22Rv1 (cell line): ENCODE measurements around the gene ZBTB7C.

Experiments used
- H3K27ac ChIP-seq: fragments of 450-650 bp; 2 replicates; pipeline ENCODE4 v1.5.1; 2017
- ZFX ChIP-seq: fragments of 450-650 bp; IDR thresholded peaks from 2 replicates; pipeline ENCODE4 v1.6.1; 2017; ENCODE audit warnings: antibody characterized with exemption, borderline replicate concordance
- TF ChIP-seq, protein P1 (sequence below): fragments of 450-650 bp; IDR thresholded peaks from 2 replicates; pipeline ENCODE4 v1.5.1; 2017; ENCODE audit warnings: mild to moderate bottlenecking

The ZBTB7C gene

DNA sequence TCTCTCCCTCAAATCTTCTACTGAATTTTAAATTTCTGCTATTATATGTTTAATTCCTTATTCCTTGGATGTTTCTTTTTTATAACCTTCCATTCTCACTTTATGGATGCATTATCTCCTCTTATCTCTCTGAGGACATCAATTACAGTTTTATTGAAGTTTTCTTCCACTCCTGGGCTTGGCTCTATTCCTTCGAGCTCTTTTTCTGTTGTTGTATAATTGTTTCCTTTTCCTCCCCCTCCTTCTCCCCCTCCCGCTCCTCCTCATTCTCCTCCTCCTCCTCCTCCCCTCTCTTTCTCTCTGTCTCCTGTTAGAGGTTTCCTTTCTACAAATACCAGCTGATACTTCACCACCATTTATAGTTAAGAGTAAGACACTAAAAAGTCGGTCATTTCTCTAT lies 209.8 kb downstream of the ZBTB7C start:
- TF ChIP-seq, protein P1, sequence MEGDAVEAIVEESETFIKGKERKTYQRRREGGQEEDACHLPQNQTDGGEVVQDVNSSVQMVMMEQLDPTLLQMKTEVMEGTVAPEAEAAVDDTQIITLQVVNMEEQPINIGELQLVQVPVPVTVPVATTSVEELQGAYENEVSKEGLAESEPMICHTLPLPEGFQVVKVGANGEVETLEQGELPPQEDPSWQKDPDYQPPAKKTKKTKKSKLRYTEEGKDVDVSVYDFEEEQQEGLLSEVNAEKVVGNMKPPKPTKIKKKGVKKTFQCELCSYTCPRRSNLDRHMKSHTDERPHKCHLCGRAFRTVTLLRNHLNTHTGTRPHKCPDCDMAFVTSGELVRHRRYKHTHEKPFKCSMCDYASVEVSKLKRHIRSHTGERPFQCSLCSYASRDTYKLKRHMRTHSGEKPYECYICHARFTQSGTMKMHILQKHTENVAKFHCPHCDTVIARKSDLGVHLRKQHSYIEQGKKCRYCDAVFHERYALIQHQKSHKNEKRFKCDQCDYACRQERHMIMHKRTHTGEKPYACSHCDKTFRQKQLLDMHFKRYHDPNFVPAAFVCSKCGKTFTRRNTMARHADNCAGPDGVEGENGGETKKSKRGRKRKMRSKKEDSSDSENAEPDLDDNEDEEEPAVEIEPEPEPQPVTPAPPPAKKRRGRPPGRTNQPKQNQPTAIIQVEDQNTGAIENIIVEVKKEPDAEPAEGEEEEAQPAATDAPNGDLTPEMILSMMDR = no peak
- no peak for TF ChIP-seq ZFX
- no peak overlapping the region for H3K27ac ChIP-seq

GRCh38 chr18:48197819-48198218 lies 211.4 kb downstream of the ZBTB7C start:
- no peak overlapping the region for H3K27ac ChIP-seq
- no peak for TF ChIP-seq ZFX

- TF ChIP-seq, protein P1 = no peak
- TF ChIP-seq ZFX = no peak
- no peak overlapping the region for H3K27ac ChIP-seq
Measured at GRCh38 chr18:48195787-48196186, 213.4 kb downstream of the ZBTB7C start.

GRCh38 chr18:48194591-48195181 lies 214.5 kb downstream of the ZBTB7C start:
- no peak overlapping the region for H3K27ac ChIP-seq
- no peak for TF ChIP-seq ZFX
- TF ChIP-seq, protein P1 = no peak

GRCh38 chr18:48193521-48194492 lies 215.4 kb downstream of the ZBTB7C start:
- H3K27ac ChIP-seq = no peak overlapping the region
- TF ChIP-seq, protein P1 = no peak
- TF ChIP-seq ZFX = no peak

DNA sequence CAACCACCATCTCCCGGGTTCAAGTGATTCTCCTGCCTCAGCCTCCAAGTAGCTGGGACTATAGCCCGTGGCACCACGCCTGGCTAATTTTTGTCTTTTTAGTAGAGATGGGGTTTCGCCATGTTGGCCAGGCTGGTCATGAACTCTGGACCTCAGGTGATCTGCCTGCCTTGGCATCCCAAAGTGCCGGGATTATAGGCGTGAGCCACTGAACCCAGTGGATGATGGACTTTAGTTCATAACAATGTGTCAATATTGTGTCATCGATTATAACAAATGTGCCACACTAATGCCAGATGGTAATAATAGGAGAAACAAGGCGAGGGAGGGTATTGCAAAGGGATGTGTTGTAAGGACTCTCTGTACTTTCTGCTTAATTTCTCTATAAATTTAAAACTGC lies 216.6 kb downstream of the ZBTB7C start:
- TF ChIP-seq, protein P1 = no peak
- no peak for TF ChIP-seq ZFX
- H3K27ac ChIP-seq = no peak overlapping the region

DNA sequence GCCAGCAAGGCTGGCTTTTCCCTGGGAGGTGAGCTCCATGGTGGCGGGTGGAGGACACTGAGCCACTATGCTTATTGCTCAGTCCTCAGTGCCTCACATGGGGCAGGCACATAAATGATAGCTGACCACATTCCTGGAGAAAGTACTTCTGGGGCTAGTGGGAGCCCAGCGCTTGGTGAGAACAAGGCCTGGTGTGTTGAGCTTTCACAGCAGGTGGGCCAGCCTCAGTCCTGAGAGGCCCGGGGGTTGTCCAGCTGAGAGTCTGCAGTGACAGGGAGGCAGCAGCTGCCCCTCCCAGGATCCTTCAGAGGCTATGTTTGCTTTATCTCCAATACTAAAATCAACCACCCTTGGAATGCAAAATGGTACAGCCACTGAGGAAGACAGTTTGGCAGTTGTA lies 217.7 kb downstream of the ZBTB7C start:
- no peak overlapping the region for H3K27ac ChIP-seq
- TF ChIP-seq ZFX = no peak
- TF ChIP-seq, protein P1 = no peak
